GM19238 (cell line): ENCODE data around the gene CFC1B.
"Not testable (repeated sequence)": the region's sequence is repeated elsewhere in the genome, so short reads cannot be mapped to it uniquely, and the experiment has no call there.

Experiments used
- DNase-seq: peaks from one replicate; pipeline ENCODE4 v3.0.0; 2011; ENCODE audit warnings: low spot score; ENCODE audit not compliant: insufficient read length

The CFC1B gene

GRCh38 chr2:130556441-130556840 is 35.4 kb downstream of the CFC1B start:
- not testable (repeated sequence) for DNase-seq

DNA sequence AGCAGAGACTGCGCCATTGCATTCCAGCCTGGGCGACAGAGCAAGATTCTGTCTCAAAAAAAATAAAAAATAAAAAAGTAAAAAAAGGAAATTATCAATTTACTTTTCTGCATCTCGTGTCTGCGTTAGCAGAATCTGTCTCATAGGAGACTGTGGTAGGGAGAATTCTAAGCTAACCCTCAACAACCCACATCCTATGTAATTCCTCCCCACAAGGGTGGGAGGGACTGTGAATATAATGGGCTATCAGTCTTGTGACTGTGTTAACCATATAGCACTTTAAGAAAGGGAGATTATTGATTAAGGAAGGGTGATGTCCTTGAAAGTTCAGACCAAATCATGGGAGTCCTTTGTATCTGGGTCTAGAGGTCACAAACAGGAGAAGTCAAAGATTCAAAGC is 45.1 kb downstream of the CFC1B start:
- not testable (repeated sequence) for DNase-seq

DNA sequence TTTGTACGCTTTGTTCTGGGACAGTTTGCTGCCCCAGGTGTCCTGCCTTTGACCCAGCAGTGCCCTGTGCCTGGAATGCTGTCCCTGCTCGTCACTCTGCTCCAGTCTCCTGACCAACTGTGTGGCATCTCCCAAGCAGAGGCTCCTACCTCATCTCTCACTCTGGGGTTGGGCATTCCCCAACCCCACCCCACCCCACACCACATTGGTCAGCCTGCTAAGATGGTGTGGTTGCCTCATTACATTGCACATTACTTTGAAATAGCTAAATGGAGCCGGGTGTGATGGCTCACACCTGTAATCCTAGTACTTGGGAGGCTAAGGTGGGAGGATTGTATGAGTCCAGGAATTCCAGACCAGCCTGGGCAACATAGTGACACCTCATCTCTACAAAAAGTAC is 50.9 kb downstream of the CFC1B start:
- DNase-seq, result not testable (repeated sequence)

- DNase-seq, result not testable (repeated sequence)
These were observed 53.2 kb downstream of the CFC1B start for GRCh38 chr2:130574230-130574629.

GRCh38 chr2:130576209-130576784 is 55.3 kb downstream of the CFC1B start:
- DNase-seq, result not testable (repeated sequence)

- DNase-seq, result not testable (repeated sequence)
These were observed 56.5 kb downstream of the CFC1B start for GRCh38 chr2:130577559-130577958.
